HepG2 (cell line): ENCODE data around the gene ARMCX2. TPM values are rescaled to one million over a fixed set of nuclear protein-coding genes. Genes with fewer than 3 reads are reported as not detected.
"Not testable (repeated sequence)": the region's sequence is repeated elsewhere in the genome, so short reads cannot be mapped to it uniquely, and the experiment has no call there.

Experiments used
- ATAC-seq: fragments of 200-7000 bp; cut with Tn5 transposase; 3 replicates; pipeline ENCODE4 v1.9.1; 2020; ENCODE audit warnings: mild to moderate bottlenecking, moderate library complexity
- BruUV-seq: library from RNA; stranded (reverse); fragments of 400-500 nt; replicated peaks from 2 replicates; lab custom pipeline; 2021; lab: Mats Ljungman, UMichigan
- CTCF ChIA-PET: fragments of 300-600 bp; formaldehyde crosslinking; extraction: SDS; loops from one replicate; lab custom pipeline; 2021; ENCODE audit warnings: low total read pairs, inconsistent platforms, low intra/inter-chr PET ratio; lab: Yijun Ruan, JAX
- POLR2A ChIA-PET: fragments of 350-600 bp; sonication (Branson Sonifier 250); formaldehyde crosslinking; loops from one replicate; lab custom pipeline; 2020; ENCODE audit warnings: antibody characterized with exemption, inconsistent platforms; lab: Yijun Ruan, JAX
- DNase-seq: peaks from one replicate; pipeline ENCODE4 v3.0.0-alpha.2; 2015; ENCODE audit warnings: low spot score
- FAIRE-seq: peaks from 3 replicates; lab custom pipeline; 2011; peaks lifted over from hg19 to GRCh38; lab: Jason Lieb, UNC
- H2AFZ ChIP-seq: one replicate; pipeline ENCODE4 v1.6.1; 2011; ENCODE audit warnings: low read length, inconsistent platforms
- H3K27ac ChIP-seq: fragments of 300-600 bp; 3 replicates; pipeline ENCODE4 v1.8.0; 2011; ENCODE audit warnings: mixed run types, mild to moderate bottlenecking, mixed read lengths, low read length, inconsistent platforms; ENCODE audit not compliant: insufficient read depth; ENCODE audit errors: extremely low read length
- H3K27me3 ChIP-seq, 2 experiments: fragments of 200-600 bp in 1 of 2; 2 replicates in 1 of 2; 3 replicates in 1 of 2; pipeline versions ENCODE4 v1.6.0 to v1.8.0; 2011; ENCODE audit warnings: low read length in 2 of 2, mild to moderate bottlenecking in 2 of 2, moderate library complexity in 2 of 2, inconsistent platforms in 1 of 2; ENCODE audit not compliant: insufficient read depth in 2 of 2, control insufficient read depth in 1 of 2
- H3K36me3 ChIP-seq, 2 experiments: fragments of 200-600 bp in 1 of 2; replicated peaks in 1 of 2; 2 replicates in 1 of 2; 3 replicates in 1 of 2; pipeline versions ENCODE4 v1.5.1 to v1.8.0; 2011; ENCODE audit warnings: low read length in 2 of 2, inconsistent platforms in 1 of 2; ENCODE audit not compliant: insufficient read depth in 2 of 2, control insufficient read depth in 1 of 2
- H3K4me1 ChIP-seq: 2 replicates; pipeline ENCODE4 v1.5.1; 2012; ENCODE audit warnings: low read length, inconsistent platforms; ENCODE audit not compliant: insufficient read depth
- H3K4me2 ChIP-seq: 2 replicates; pipeline ENCODE4 v1.6.0; 2011; ENCODE audit warnings: low read depth, low read length, inconsistent platforms
- H3K4me3 ChIP-seq, 3 experiments: fragments of 200-600 bp in 1 of 3; sonication (generic), shearing (Covaris generic) in 1 of 3; replicated peaks in 1 of 3; 2 replicates each; pipeline ENCODE4 v1.5.1; 2011 to 2016; ENCODE audit warnings: low read length in 3 of 3, inconsistent platforms in 2 of 3, low read depth in 2 of 3, mild to moderate bottlenecking in 2 of 3, control low read depth in 1 of 3, mixed read lengths in 1 of 3; ENCODE audit not compliant: insufficient read depth in 1 of 3
- H3K79me2 ChIP-seq: one replicate; pipeline ENCODE4 v1.6.1; 2011; ENCODE audit warnings: low read length, inconsistent platforms; ENCODE audit not compliant: insufficient read depth
- H3K9ac ChIP-seq: 2 replicates; pipeline ENCODE4 v1.6.0; 2011; ENCODE audit warnings: mild to moderate bottlenecking, low read depth, low read length, inconsistent platforms; ENCODE audit not compliant: insufficient read depth
- H3K9me3 ChIP-seq: 2 replicates; pipeline ENCODE4 v1.5.1; 2012; ENCODE audit warnings: mild to moderate bottlenecking, low read length
- H4K20me1 ChIP-seq: 2 replicates; pipeline ENCODE4 v1.6.0; 2011; ENCODE audit warnings: inconsistent platforms, mild to moderate bottlenecking, low read length, moderate library complexity; ENCODE audit not compliant: insufficient read depth
- CCAR2 ChIP-seq: fragments of 200-400 bp; formaldehyde crosslinking; optimal IDR thresholded peaks from 2 replicates; pipeline ENCODE3; 2018; ENCODE audit warnings: low read depth, mild to moderate bottlenecking, low read length, moderate library complexity
- CENPT ChIP-seq: sonication (generic); formaldehyde crosslinking; IDR thresholded peaks from 2 replicates; pipeline ENCODE4 v1.8.0; 2022; ENCODE audit warnings: low read depth, mild to moderate bottlenecking, moderate library complexity, missing genetic modification reagents
- CSRNP1 ChIP-seq: sonication (generic); formaldehyde crosslinking; IDR thresholded peaks from 2 replicates; pipeline ENCODE4 v1.8.1; 2023; ENCODE audit warnings: mild to moderate bottlenecking, missing genetic modification reagents
- PAF1 ChIP-seq: IDR thresholded peaks from 2 replicates; pipeline ENCODE4 v1.6.1; 2016; ENCODE audit warnings: missing genetic modification reagents, missing compliant biosample characterization
- SKI ChIP-seq: fragments of 450-650 bp; IDR thresholded peaks from one replicate; pipeline ENCODE4 v1.6.1; 2018; ENCODE audit warnings: mild to moderate bottlenecking; ENCODE audit not compliant: partially characterized antibody
- SNAPC4 ChIP-seq: sonication (generic); formaldehyde crosslinking; IDR thresholded peaks from 2 replicates; pipeline ENCODE4 v1.4.0; 2020; ENCODE audit warnings: mild to moderate bottlenecking, missing genetic modification reagents
- SRSF9 ChIP-seq: fragments of 200-400 bp; formaldehyde crosslinking; IDR thresholded peaks from 2 replicates; pipeline ENCODE4 v1.6.1; 2018; ENCODE audit warnings: borderline replicate concordance, mild to moderate bottlenecking, low read depth, low read length; ENCODE audit not compliant: insufficient read depth, poor library complexity, severe bottlenecking
- ZFP36 ChIP-seq: fragments of 150-350 bp; IDR thresholded peaks from 2 replicates; pipeline ENCODE4 v1.6.1; 2018; ENCODE audit warnings: borderline replicate concordance, low read length, low read depth; ENCODE audit not compliant: partially characterized antibody
- ZFP36L1 ChIP-seq: sonication (generic); formaldehyde crosslinking; IDR thresholded peaks from 2 replicates; pipeline ENCODE4 v1.8.0; 2022; ENCODE audit warnings: mild to moderate bottlenecking, missing genetic modification reagents, moderate library complexity
- ZNF382 ChIP-seq: sonication (generic); formaldehyde crosslinking; IDR thresholded peaks from 2 replicates; pipeline ENCODE4 v1.5.0; 2020; ENCODE audit warnings: missing genetic modification reagents, mild to moderate bottlenecking, borderline replicate concordance
- WGBS: methylation state at CpG from one replicate; pipeline ENCODE4 v1.1.6; 2017; ENCODE audit warnings: low lambda C conversion rate; 5-methylcytosine and 5-hydroxymethylcytosine counted together
- in situ Hi-C: cut with HindIII; loops from 2 replicates; pipeline ENCODE4 v1.10.0; 2017; ENCODE audit warnings: low pct_unique_long_range_greater_than_20kb; ENCODE audit not compliant: extremely low pct_ligation_motif_present
- intact Hi-C: fragments of 100-400 bp; cut with micrococcal nuclease; formaldehyde crosslinking; loops from one replicate; pipeline ENCODE4 v1.10.0; 2022; ENCODE audit not compliant: unreplicated experiment
- polyA plus RNA-seq, 8 experiments: library from polyadenylated mRNA; depleted of rRNA in 3 of 8; stranded (reverse) in 7 of 8; unstranded in 1 of 8; fragments of >200 nt; fragmentation: Illumina TruSeq in 4 of 8; extraction: Trizol in 4 of 8; gene quantifications; 2 replicates each; pipeline versions ENCODE4 v1.2.1 to v1.2.3, GENCODE V29; 2011 to 2016; ENCODE audit warnings: low read depth in 4 of 8, missing spikeins in 1 of 8, mixed read lengths in 1 of 8; ENCODE audit not compliant: insufficient read depth in 1 of 8
- total RNA-seq, 5 experiments: library from RNA; depleted of rRNA; stranded (reverse); fragments of >200 nt; fragmentation: Illumina TruSeq; extraction: Trizol; gene quantifications; 2 replicates each; pipeline ENCODE4 v1.2.3, GENCODE V29; 2016; ENCODE audit warnings: low read depth in 1 of 5

ARMCX2 gene
- total and polyA plus RNA-seq, 2 of the 13 experiments (the other 11 are each of a cell fraction or from before 2014, with no cell fraction given), result not detected

- TF ChIP-seq CSRNP1 (CRISPR knock-in tag) (no peak), ZFP36L1 (CRISPR knock-in tag) (no peak), ZNF382 (CRISPR knock-in tag) (no peak)
- TF ChIP-seq, all 625 proteins: peak for 0
Measured at GRCh38 chrX:101655534-101655933, 4.1 kb downstream of the ARMCX2 start (continued).

- CTCF ChIA-PET, in situ Hi-C loops, H3K9me3 ChIP-seq: not testable (repeated sequence)
Measured at GRCh38 chrX:101647716-101648115, 11.9 kb downstream of the ARMCX2 start.

GRCh38 chrX:101642093-101642492 is 17.6 kb downstream of the ARMCX2 start:
- Histone ChIP-seq H3K36me3 (no peaks in the 10 kb centered on the region), H3K79me2 (no peaks in the 10 kb centered on the region), H3K9me3 (no peaks in the 10 kb centered on the region), H3K27ac (no peak overlapping the region), H3K4me2 (no peak overlapping the region), H2AFZ (no peak overlapping the region), H3K4me1 (no peaks in the 10 kb centered on the region), H3K4me3 (no peak overlapping the region), H3K27me3 (no peaks in the 10 kb centered on the region), H4K20me1 (no peaks in the 10 kb centered on the region), H3K9ac (no peak overlapping the region)
- CTCF ChIA-PET, result no interaction called here
- BruUV-seq, result no TSS peak
- 8% methylated on average over 1 of the region's 1 CpG for WGBS
- POLR2A ChIA-PET, result no interaction called here
- in situ Hi-C loops, result no loop called here
- no peak for DNase-seq
- ATAC-seq, result no peak
- intact Hi-C loops, result no loop called here
- FAIRE-seq, result no peak
- no peak for TF ChIP-seq CCAR2
- TF ChIP-seq CENPT (CRISPR knock-in tag), result no peak
- no peak for TF ChIP-seq SRSF9
- TF ChIP-seq ZFP36, result no peak
- TF ChIP-seq PAF1 (CRISPR knock-in tag), result no peak
- no peak for TF ChIP-seq SKI
- TF ChIP-seq SNAPC4, result no peak

More at GRCh38 chrX:101647716-101648115, 11.9 kb downstream of the ARMCX2 start:
- H3K27me3 ChIP-seq, DNase-seq, H2AFZ ChIP-seq, ATAC-seq, intact Hi-C loops, BruUV-seq, H4K20me1 ChIP-seq, FAIRE-seq, H3K9ac ChIP-seq, H3K79me2 ChIP-seq, H3K27ac ChIP-seq, H3K4me1 ChIP-seq, H3K4me2 ChIP-seq, H3K36me3 ChIP-seq, POLR2A ChIA-PET, H3K4me3 ChIP-seq: not testable (repeated sequence)
